Fibroblast of skin of back (primary cell): ENCODE results near the gene PGAM2.

Experiments
- DNase-seq: peaks from one replicate; pipeline ENCODE4 v3.0.0-alpha.2; 2013

PGAM2 gene

GRCh38 chr7:44103566-44103922 is 38.2 kb upstream of the PGAM2 start:
- DNase-seq = no peak

- DNase-seq = no peak
Observed at GRCh38 chr7:44102846-44103565, 37.6 kb upstream of the PGAM2 start.

- peak; percentile 94 for DNase-seq
Observed at GRCh38 chr7:44101966-44102845, 36.8 kb upstream of the PGAM2 start.

GRCh38 chr7:44101303-44101965 is 36.1 kb upstream of the PGAM2 start:
- DNase-seq = no peak

- peak; percentile 86 for DNase-seq
Observed at GRCh38 chr7:44100458-44101302, 35.3 kb upstream of the PGAM2 start.

- DNase-seq = peak; percentile 44
Observed at GRCh38 chr7:44099669-44100068, 34.3 kb upstream of the PGAM2 start.

- DNase-seq = no peak
Observed at GRCh38 chr7:44098092-44099068, 33.0 kb upstream of the PGAM2 start.

GRCh38 chr7:44097064-44097932 is 31.9 kb upstream of the PGAM2 start:
- DNase-seq = no peak

GRCh38 chr7:44096326-44096881 is 31.0 kb upstream of the PGAM2 start:
- no peak for DNase-seq

GRCh38 chr7:44095781-44096180 is 30.4 kb upstream of the PGAM2 start:
- no peak for DNase-seq

- no peak for DNase-seq
Observed at GRCh38 chr7:44094883-44095592, 29.7 kb upstream of the PGAM2 start.

GRCh38 chr7:44094365-44094764 is 29.0 kb upstream of the PGAM2 start:
- DNase-seq = no peak

- no peak for DNase-seq
Observed at GRCh38 chr7:44093102-44093641, 27.8 kb upstream of the PGAM2 start.

GRCh38 chr7:44087911-44088838 is 22.8 kb upstream of the PGAM2 start:
- peak; percentile 98 for DNase-seq

GRCh38 chr7:44086627-44087026 is 21.3 kb upstream of the PGAM2 start:
- DNase-seq = no peak

GRCh38 chr7:44085546-44085945 is 20.2 kb upstream of the PGAM2 start:
- no peak for DNase-seq

GRCh38 chr7:44084701-44085100 is 19.3 kb upstream of the PGAM2 start:
- peak; percentile 53 for DNase-seq

- no peak for DNase-seq
Observed at GRCh38 chr7:44083796-44084195, 18.4 kb upstream of the PGAM2 start.
